Pancreas (tissue), 10 donors: ENCODE data around the gene ERICH6B. TPM values are rescaled to one million over a fixed set of nuclear protein-coding genes. Genes with fewer than 3 reads are reported as not detected.

ENCODE experiments used
- ATAC-seq, 4 donors: fragments of 200-7000 bp; cut with Tn5 transposase; one replicate each; pipeline versions ENCODE4 v1.8.0 to v1.9.1; 2020; ENCODE audit warnings: mild to moderate bottlenecking in 4 of 4, moderate library complexity in 4 of 4
- DNase-seq, 6 donors: peaks; one replicate each; pipeline ENCODE4 v3.0.0-alpha.2; 2020
- FAIRE-seq: peaks from 2 replicates; lab custom pipeline; 2012; peaks lifted over from hg19 to GRCh38; lab: Jason Lieb, UNC
- H3K27ac ChIP-seq, 4 donors: fragments of 200-600 bp; sonication (generic); 1 replicate in 3 of 4; 2 replicates in 1 of 4; pipeline versions ENCODE4 v1.5.0 to v1.8.0; 2020
- H3K27me3 ChIP-seq, 4 donors: fragments of 200-600 bp; one replicate each; pipeline ENCODE4 v1.8.0; 2021
- H3K36me3 ChIP-seq, 3 donors: fragments of 200-600 bp; sonication (generic) in 1 of 3; one replicate each; pipeline versions ENCODE4 v1.5.0 to v1.8.0; 2020 to 2021
- H3K4me1 ChIP-seq, 3 donors: fragments of 200-600 bp; one replicate each; pipeline ENCODE4 v1.8.0; 2021
- H3K4me3 ChIP-seq, 4 donors: fragments of 200-600 bp; sonication (generic) in 2 of 4; one replicate each; pipeline versions ENCODE4 v1.5.0 to v1.8.0; 2020 to 2021
- H3K9me3 ChIP-seq, 4 donors: fragments of 200-600 bp; one replicate each; pipeline ENCODE4 v1.8.0; 2021
- CTCF ChIP-seq, 4 donors: fragments of 200-600 bp; sonication (generic) in 3 of 4; IDR thresholded peaks; one replicate each; pipeline versions ENCODE4 v1.5.0 to v1.8.0; 2021; ENCODE audit warnings: antibody characterized with exemption in 4 of 4
- WGBS, 2 donors: extraction: QIAGEN DNeasy Blood & Tissue Kit; methylation state at CpG; one replicate each; pipeline ENCODE4 v1.1.7; 2013; 5-methylcytosine and 5-hydroxymethylcytosine counted together
- intact Hi-C, 3 donors: fragments of 100-400 bp; cut with DNase I; formaldehyde crosslinking; loops; one replicate each; pipeline versions ENCODE4 v1.11.1 to v1.14.2; 2022
- polyA plus RNA-seq, 2 donors: library from polyadenylated mRNA; stranded (reverse); fragments of 200-250 nt; gene quantifications; one replicate each; pipeline ENCODE4 v1.2.3, GENCODE V29; 2013
- total RNA-seq, 6 donors: library from RNA; stranded (reverse); fragmentation: NEBNext Ultra II Directional in 4 of 6; extraction: Animal tissue kit (Norgen Biotek cat#: 25700) in 4 of 6; gene quantifications; one replicate each; pipeline versions ENCODE4 v1.2.1 to v1.2.4, GENCODE V29; 2021 to 2023
- donor health status: healthy with polysubstance abuse.
- donor health status: DM: no; HTN: no; CAD: no; lungs with moderate emphysema.
- donor health status: DM: no; HTN: no; CAD: no.
- donor health status: control.
- donor health status: control.
- donor health status: Bipolar disorder and iron deficiency.
- donor health status: DM: yes; HTN: yes; CAD: no.
- donor health status: DM: no; HTN: no; CAD: no.
- donor health status: DM: no; HTN: no; CAD: no.
- donor health status: DM: yes; HTN: yes; CAD: no.

ERICH6B gene
- total and polyA plus RNA-seq, 8 donors, result not detected

GRCh38 chr13:45598597-45598996 lies 16.9 kb downstream of the ERICH6B start:
- ATAC-seq, result no peak
- no peak for DNase-seq
- Histone ChIP-seq H3K9me3 (no peaks in the 10 kb centered on the region), H3K36me3 (no peaks in the 10 kb centered on the region), H3K27ac (no peak overlapping the region), H3K4me3 (no peak overlapping the region), H3K27me3 (no peaks in the 10 kb centered on the region), H3K4me1 (no peaks in the 10 kb centered on the region)
- no peak for FAIRE-seq
- intact Hi-C loops, result no loop called here
- TF ChIP-seq CTCF (IDR thresholded peaks at IDR 0.05), result no peak
- 79 to 95% methylated on average over 4 of the region's 4 CpGs for WGBS, 2 donors

GRCh38 chr13:45596800-45597475 lies 18.6 kb downstream of the ERICH6B start:
- DNase-seq, result no peak
- intact Hi-C loops, result no loop called here
- no peak for ATAC-seq
- H3K36me3 ChIP-seq, result no peaks in the 10 kb centered on the region
- H3K27ac ChIP-seq, result no peak overlapping the region
- H3K27me3 ChIP-seq, result no peaks in the 10 kb centered on the region
- no peaks in the 10 kb centered on the region for H3K9me3 ChIP-seq
- FAIRE-seq, result no peak
- no peaks in the 10 kb centered on the region for H3K4me1 ChIP-seq
- WGBS, 2 donors, result 57 to 70% methylated on average over 2 of the region's 2 CpGs
- TF ChIP-seq CTCF (IDR thresholded peaks at IDR 0.05), result no peak
- no peak overlapping the region for H3K4me3 ChIP-seq

GRCh38 chr13:45595965-45596364 lies 19.6 kb downstream of the ERICH6B start:
- DNase-seq (no peak), ATAC-seq (no peak), FAIRE-seq (no peak)
- Histone ChIP-seq H3K4me1 (no peaks in the 10 kb centered on the region), H3K36me3 (no peaks in the 10 kb centered on the region), H3K9me3 (no peaks in the 10 kb centered on the region), H3K4me3 (no peak overlapping the region), H3K27ac (no peak overlapping the region), H3K27me3 (no peaks in the 10 kb centered on the region)
- WGBS, 2 donors, result 51 to 53% methylated on average over 2 of the region's 2 CpGs
- no peak for TF ChIP-seq CTCF (IDR thresholded peaks at IDR 0.05)
- intact Hi-C loops, result no loop called here

- Histone ChIP-seq H3K4me3 (no peak overlapping the region), H3K9me3 (no peaks in the 10 kb centered on the region), H3K36me3 (no peaks in the 10 kb centered on the region), H3K27ac (no peak overlapping the region), H3K27me3 (no peaks in the 10 kb centered on the region), H3K4me1 (no peaks in the 10 kb centered on the region)
- FAIRE-seq (no peak), DNase-seq (no peak), ATAC-seq (no peak)
- no peak for TF ChIP-seq CTCF (IDR thresholded peaks at IDR 0.05)
- WGBS, 2 donors, result 22 to 23% methylated on average over 3 of the region's 3 CpGs
- intact Hi-C loops, result no loop called here
Measured at GRCh38 chr13:45594764-45595163, 20.8 kb downstream of the ERICH6B start.

GRCh38 chr13:45594227-45594626 lies 21.3 kb downstream of the ERICH6B start:
- H3K36me3 ChIP-seq, result no peaks in the 10 kb centered on the region
- 60 to 67% methylated on average over 2 of the region's 2 CpGs for WGBS, 2 donors
- no peak for TF ChIP-seq CTCF (IDR thresholded peaks at IDR 0.05)
- H3K4me1 ChIP-seq, result no peaks in the 10 kb centered on the region
- no peak overlapping the region for H3K4me3 ChIP-seq
- H3K27ac ChIP-seq, result no peak overlapping the region
- ATAC-seq (no peak), FAIRE-seq (no peak), DNase-seq (no peak)
- no peaks in the 10 kb centered on the region for H3K27me3 ChIP-seq
- no peaks in the 10 kb centered on the region for H3K9me3 ChIP-seq
- intact Hi-C loops, result no loop called here
